ENCODE results near the gene UNC13A.
A peak's percentile ranks its signal among the peaks of the same experiment; 100 is the strongest.

UNC13A gene

GRCh38 chr19:17624314-17624991 is 63.7 kb downstream of the UNC13A start:
- DNase-seq = no peak

- DNase-seq = no peak
These were observed 64.8 kb downstream of the UNC13A start for GRCh38 chr19:17623224-17623935.

GRCh38 chr19:17620696-17621095 is 67.5 kb downstream of the UNC13A start:
- no peak for DNase-seq

- no peak for DNase-seq
These were observed 69.2 kb downstream of the UNC13A start for GRCh38 chr19:17618936-17619335.

GRCh38 chr19:17618281-17618903 is 69.8 kb downstream of the UNC13A start:
- no peak for DNase-seq

- no peak for DNase-seq
These were observed 70.4 kb downstream of the UNC13A start for GRCh38 chr19:17617807-17618192.

GRCh38 chr19:17616961-17617806 is 71.0 kb downstream of the UNC13A start:
- DNase-seq = no peak

GRCh38 chr19:17616686-17616960 is 71.5 kb downstream of the UNC13A start:
- no peak for DNase-seq

- DNase-seq = no peak
These were observed 72.1 kb downstream of the UNC13A start for GRCh38 chr19:17615889-17616685.

- DNase-seq = no peak
These were observed 73.7 kb downstream of the UNC13A start for GRCh38 chr19:17614476-17614875.

- DNase-seq = no peak
These were observed 76.5 kb downstream of the UNC13A start for GRCh38 chr19:17611462-17612244.

GRCh38 chr19:17610384-17610783 is 77.8 kb downstream of the UNC13A start:
- no peak for DNase-seq

- DNase-seq = no peak
These were observed 80.2 kb downstream of the UNC13A start for GRCh38 chr19:17607936-17608335.

GRCh38 chr19:17606590-17607185 is 81.5 kb downstream of the UNC13A start:
- no peak for DNase-seq

- peak; percentile 97 for DNase-seq
These were observed 82.2 kb downstream of the UNC13A start for GRCh38 chr19:17605761-17606589.

GRCh38 chr19:17605117-17605516 is 83.0 kb downstream of the UNC13A start:
- no peak for DNase-seq

- no peak for DNase-seq
These were observed 83.7 kb downstream of the UNC13A start for GRCh38 chr19:17604372-17605025.

- no peak for DNase-seq
These were observed 85.2 kb downstream of the UNC13A start for GRCh38 chr19:17602872-17603510.

- no peak for DNase-seq
These were observed 85.9 kb downstream of the UNC13A start for GRCh38 chr19:17602217-17602616.
